Neuronal stem cell (in vitro differentiated cells): Measurements from ENCODE around the gene GRPEL1.

Experiments used
- DNase-seq: peaks from one replicate; pipeline ENCODE4 v3.0.0-alpha.2; 2013; ENCODE audit warnings: low spot score
- H2AFZ ChIP-seq: one replicate; pipeline ENCODE4 v1.6.1; 2013; ENCODE audit warnings: mild to moderate bottlenecking, low read length, inconsistent platforms
- H2AK5ac ChIP-seq: 2 replicates; pipeline ENCODE4 v1.6.1; 2013; ENCODE audit warnings: low read depth, mild to moderate bottlenecking, inconsistent platforms, low read length, moderate library complexity, mixed read lengths
- H2BK120ac ChIP-seq: 2 replicates; pipeline ENCODE4 v1.6.1; 2013; ENCODE audit warnings: low read depth, mild to moderate bottlenecking, inconsistent platforms, low read length, moderate library complexity, mixed read lengths
- H2BK12ac ChIP-seq: one replicate; pipeline ENCODE4 v1.6.1; 2013; ENCODE audit warnings: low read length, inconsistent platforms
- H2BK15ac ChIP-seq: 2 replicates; pipeline ENCODE4 v1.6.1; 2013; ENCODE audit warnings: mild to moderate bottlenecking, low read length, inconsistent platforms, mixed read lengths
- H2BK5ac ChIP-seq: one replicate; pipeline ENCODE4 v1.6.1; 2013; ENCODE audit warnings: inconsistent platforms, mild to moderate bottlenecking, low read length, moderate library complexity
- H3K14ac ChIP-seq: one replicate; pipeline ENCODE4 v1.6.1; 2013; ENCODE audit warnings: low read length, inconsistent platforms
- H3K18ac ChIP-seq: 2 replicates; pipeline ENCODE4 v1.6.1; 2013; ENCODE audit warnings: low read length, inconsistent platforms
- H3K23ac ChIP-seq: 2 replicates; pipeline ENCODE4 v1.6.1; 2013; ENCODE audit warnings: low read depth, mild to moderate bottlenecking, mixed read lengths, low read length, inconsistent platforms; ENCODE audit not compliant: poor library complexity
- H3K27ac ChIP-seq: replicated peaks from 3 replicates; pipeline ENCODE4 v1.5.1; 2013; ENCODE audit warnings: low read length, inconsistent platforms
- H3K27me3 ChIP-seq, 3 experiments: 2 replicates each; pipeline ENCODE4 v1.6.1; 2013; ENCODE audit warnings: low read length in 3 of 3, mild to moderate bottlenecking in 2 of 3, inconsistent platforms in 1 of 3, low read depth in 1 of 3, mixed read lengths in 1 of 3, moderate library complexity in 1 of 3; ENCODE audit not compliant: control insufficient read depth in 3 of 3, insufficient read depth in 3 of 3
- H3K36me3 ChIP-seq, 2 donors: replicated peaks in 1 of 2; 2 replicates each; pipeline ENCODE4 v1.6.1; 2013; ENCODE audit warnings: low read length in 2 of 2; ENCODE audit not compliant: control insufficient read depth in 2 of 2, insufficient read depth in 2 of 2
- H3K4ac ChIP-seq: 2 replicates; pipeline ENCODE4 v1.6.1; 2013; ENCODE audit warnings: inconsistent platforms, mild to moderate bottlenecking, low read length, moderate library complexity
- H3K4me1 ChIP-seq, 2 donors: 1 replicate in 1 of 2; 2 replicates in 1 of 2; pipeline ENCODE4 v1.6.1; 2013; ENCODE audit warnings: low read length in 2 of 2, low read depth in 1 of 2; ENCODE audit not compliant: control insufficient read depth in 2 of 2, insufficient read depth in 1 of 2
- H3K4me2 ChIP-seq: one replicate; pipeline ENCODE4 v1.6.1; 2013; ENCODE audit warnings: mild to moderate bottlenecking, low read length, inconsistent platforms; ENCODE audit not compliant: insufficient read depth, poor library complexity, severe bottlenecking
- H3K4me3 ChIP-seq, 2 donors: 2 replicates each; pipeline ENCODE4 v1.5.1; 2013; ENCODE audit warnings: low read length in 2 of 2, mild to moderate bottlenecking in 2 of 2, inconsistent platforms in 1 of 2, moderate library complexity in 1 of 2
- H3K79me1 ChIP-seq: one replicate; pipeline ENCODE4 v1.6.1; 2013; ENCODE audit warnings: low read depth, mild to moderate bottlenecking, inconsistent platforms, low read length, moderate library complexity
- H3K9ac ChIP-seq: one replicate; pipeline ENCODE4 v1.6.1; 2013; ENCODE audit warnings: mild to moderate bottlenecking, low read depth, low read length, inconsistent platforms; ENCODE audit not compliant: poor library complexity
- H3K9me3 ChIP-seq, 2 donors: replicated peaks in 1 of 2; 2 replicates each; pipeline versions ENCODE3 to v1.6.1; 2013; ENCODE audit warnings: low read length in 2 of 2, mild to moderate bottlenecking in 2 of 2, inconsistent platforms in 1 of 2, low read depth in 1 of 2, mixed read lengths in 1 of 2, moderate library complexity in 1 of 2; ENCODE audit not compliant: control insufficient read depth in 2 of 2, insufficient read depth in 1 of 2
- H4K8ac ChIP-seq: one replicate; pipeline ENCODE4 v1.6.1; 2013; ENCODE audit warnings: low read depth, mild to moderate bottlenecking, inconsistent platforms, low read length, moderate library complexity
- H4K91ac ChIP-seq: one replicate; pipeline ENCODE4 v1.6.1; 2013; ENCODE audit warnings: low read length, low read depth, mild to moderate bottlenecking, inconsistent platforms; ENCODE audit not compliant: poor library complexity
- WGBS, 2 donors: extraction: QIAGEN DNeasy Blood & Tissue Kit; methylation state at CpG; one replicate each; pipeline ENCODE4 v1.1.7; 2013; ENCODE audit warnings: missing lambda C conversion rate in 2 of 2, mixed read lengths in 1 of 2; ENCODE audit not compliant: insufficient read length in 2 of 2, insufficient replicate concordance in 1 of 2; ENCODE audit errors: extremely low coverage in 2 of 2; 5-methylcytosine and 5-hydroxymethylcytosine counted together

GRPEL1 gene

DNA sequence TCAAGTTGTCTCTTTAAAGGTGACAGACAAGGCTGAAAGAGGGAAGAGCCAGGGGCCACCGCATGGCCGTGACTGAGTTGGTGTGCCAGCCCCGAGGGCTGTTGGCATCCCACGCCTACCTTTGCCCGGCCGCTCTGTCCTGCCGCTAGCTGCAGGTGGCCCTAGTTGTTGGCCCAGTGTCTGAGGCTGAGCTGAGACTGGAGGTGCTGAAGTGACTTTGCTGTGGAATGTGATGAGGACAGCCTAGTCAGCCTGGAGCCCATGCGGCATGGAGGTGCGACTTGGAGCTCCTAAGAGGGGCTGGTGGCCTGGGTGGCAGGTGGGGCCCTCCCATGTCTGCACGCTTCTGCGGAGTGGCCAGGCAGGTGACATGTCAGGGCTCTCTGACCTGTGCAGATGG is 18.1 kb downstream of the GRPEL1 start:
- H2AK5ac ChIP-seq = no peak overlapping the region
- peak overlapping the region; percentile 42 for H3K18ac ChIP-seq
- H4K91ac ChIP-seq = no peak overlapping the region
- no peak overlapping the region for H3K14ac ChIP-seq
- H3K4me3 ChIP-seq = no peak overlapping the region
- no peak overlapping the region for H3K9ac ChIP-seq
- peak overlapping the region; percentile 69 for H2BK5ac ChIP-seq
- H3K9me3 ChIP-seq = peaks cover 0 to 4% of the 10 kb centered on the region in 2 donors
- no peak overlapping the region for H2BK120ac ChIP-seq
- H3K36me3 ChIP-seq = peaks cover 6 to 38% of the 10 kb centered on the region in 2 donors
- no peak overlapping the region for H3K4ac ChIP-seq
- no peak for DNase-seq
- H3K27ac ChIP-seq = no peak overlapping the region
- peaks cover 4% of the 10 kb centered on the region in 2 donors for H3K4me1 ChIP-seq
- no peaks in the 10 kb centered on the region for H3K27me3 ChIP-seq
- no CpG with 5 or more reads among the region's 11 CpGs for WGBS, 2 donors
- H3K79me1 ChIP-seq = peaks cover 31% of the 10 kb centered on the region
- H2BK15ac ChIP-seq = no peak overlapping the region
- H2BK12ac ChIP-seq = no peak overlapping the region
- peak overlapping the region; percentile 48 for H3K23ac ChIP-seq
- no peak overlapping the region for H3K4me2 ChIP-seq
- H2AFZ ChIP-seq = no peak overlapping the region
- no peak overlapping the region for H4K8ac ChIP-seq

DNA sequence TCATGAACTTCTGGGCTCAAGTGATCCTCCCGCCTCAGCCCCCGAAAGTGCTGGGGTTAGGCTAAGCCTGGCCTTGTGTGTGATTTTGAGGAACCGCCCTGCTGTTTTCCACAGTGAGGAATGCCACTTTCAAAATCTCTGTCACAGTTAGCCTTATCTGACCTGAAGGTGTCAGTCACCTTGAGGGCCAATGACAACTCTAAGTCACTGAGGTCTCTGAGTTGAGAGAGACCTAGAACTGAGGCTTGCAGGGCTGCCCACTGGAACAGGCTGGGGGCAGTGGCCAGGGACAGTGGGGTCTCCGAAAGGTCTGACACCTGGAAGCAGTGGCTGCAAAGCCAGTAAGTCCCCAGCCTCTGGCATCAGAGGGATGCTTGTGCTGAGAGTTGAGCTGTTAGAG is 18.6 kb downstream of the GRPEL1 start:
- Histone ChIP-seq H3K4me1 (peaks cover 8% of the 10 kb centered on the region in 2 donors), H3K18ac (no peak overlapping the region), H3K4me3 (no peak overlapping the region), H3K14ac (no peak overlapping the region), H3K23ac (peak overlapping the region; percentile 48), H2AFZ (no peak overlapping the region), H3K27me3 (no peaks in the 10 kb centered on the region), H2BK15ac (no peak overlapping the region), H3K4ac (no peak overlapping the region), H3K4me2 (no peak overlapping the region), H3K79me1 (peaks cover 31% of the 10 kb centered on the region), H3K27ac (no peak overlapping the region), H4K91ac (no peak overlapping the region), H2BK120ac (no peak overlapping the region), H2BK5ac (no peak overlapping the region), H2BK12ac (no peak overlapping the region), H3K9ac (no peak overlapping the region), H4K8ac (no peak overlapping the region), H2AK5ac (no peak overlapping the region), H3K36me3 (peaks cover 5 to 35% of the 10 kb centered on the region in 2 donors), H3K9me3 (peaks cover 0 to 3% of the 10 kb centered on the region in 2 donors)
- WGBS, 2 donors = no CpG with 5 or more reads among the region's 4 CpGs
- no peak for DNase-seq

DNA sequence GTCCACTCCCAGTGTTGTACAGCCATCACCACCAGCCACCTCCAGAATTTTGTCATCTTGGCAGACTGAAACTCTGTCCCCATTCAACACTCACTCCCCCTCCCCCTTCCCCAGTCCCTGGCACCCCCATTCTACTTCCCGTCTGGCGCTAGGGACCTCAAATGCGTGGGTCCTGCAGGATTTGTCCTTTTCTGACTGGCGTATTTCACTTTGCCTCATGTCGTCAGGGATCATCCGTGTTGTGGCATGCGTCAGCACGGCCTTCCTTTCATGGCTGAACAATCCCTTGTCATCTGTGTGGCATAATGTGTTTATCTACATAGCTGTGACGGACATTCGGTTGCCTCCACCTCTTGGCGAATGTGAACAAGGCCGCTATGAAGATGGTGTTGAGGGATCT is 19.2 kb downstream of the GRPEL1 start:
- no peaks in the 10 kb centered on the region for H3K27me3 ChIP-seq
- H2BK12ac ChIP-seq = no peak overlapping the region
- H4K91ac ChIP-seq = no peak overlapping the region
- H2BK15ac ChIP-seq = no peak overlapping the region
- WGBS, 2 donors = no CpG with 5 or more reads among the region's 12 CpGs
- no peak overlapping the region for H2AFZ ChIP-seq
- H3K18ac ChIP-seq = no peak overlapping the region
- no peak overlapping the region for H3K23ac ChIP-seq
- H3K4me3 ChIP-seq = no peak overlapping the region
- H2BK5ac ChIP-seq = no peak overlapping the region
- no peak overlapping the region for H3K27ac ChIP-seq
- H3K4me1 ChIP-seq = peaks cover 11 to 14% of the 10 kb centered on the region in 2 donors
- H3K79me1 ChIP-seq = peaks cover 33% of the 10 kb centered on the region
- no peak overlapping the region for H3K4me2 ChIP-seq
- DNase-seq = no peak
- no peak overlapping the region for H2AK5ac ChIP-seq
- H3K9ac ChIP-seq = peak overlapping the region; percentile 74
- no peak overlapping the region for H4K8ac ChIP-seq
- H3K4ac ChIP-seq = no peak overlapping the region
- no peak overlapping the region for H2BK120ac ChIP-seq
- H3K9me3 ChIP-seq = peaks cover 0 to 2% of the 10 kb centered on the region in 2 donors
- H3K36me3 ChIP-seq = peaks cover 0 to 28% of the 10 kb centered on the region in 2 donors
- H3K14ac ChIP-seq = no peak overlapping the region

DNA sequence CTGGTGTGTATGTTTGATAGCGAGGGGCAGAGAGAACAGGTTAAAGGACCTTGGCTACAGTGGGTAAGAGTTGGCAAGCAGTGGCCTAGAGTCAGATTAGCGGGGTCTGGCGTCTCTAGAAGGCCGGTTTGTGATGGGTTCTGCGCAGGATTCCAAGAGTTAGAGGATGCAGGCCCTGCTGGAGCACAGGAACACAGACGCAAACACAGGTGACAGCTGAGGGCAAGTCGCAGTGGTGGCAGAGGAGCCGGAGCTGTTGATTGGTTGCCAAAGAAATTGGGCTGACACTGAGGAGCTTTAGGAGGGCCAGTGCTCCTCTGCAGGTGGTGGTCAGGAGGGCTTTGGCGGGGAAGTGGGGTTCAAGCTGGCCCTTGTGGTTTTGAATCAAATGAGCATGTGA is 20.9 kb downstream of the GRPEL1 start:
- no peak overlapping the region for H3K18ac ChIP-seq
- no peak overlapping the region for H4K8ac ChIP-seq
- no peak overlapping the region for H3K4me2 ChIP-seq
- H3K9ac ChIP-seq = no peak overlapping the region
- H2AFZ ChIP-seq = no peak overlapping the region
- H3K4ac ChIP-seq = no peak overlapping the region
- peaks cover 0 to 18% of the 10 kb centered on the region in 2 donors for H3K36me3 ChIP-seq
- H4K91ac ChIP-seq = no peak overlapping the region
- H3K4me1 ChIP-seq = peaks cover 14 to 17% of the 10 kb centered on the region in 2 donors
- no peak overlapping the region for H2BK12ac ChIP-seq
- no peak overlapping the region for H2BK120ac ChIP-seq
- H3K27ac ChIP-seq = no peak overlapping the region
- H2AK5ac ChIP-seq = no peak overlapping the region
- no peaks in the 10 kb centered on the region for H3K9me3 ChIP-seq
- no peak overlapping the region for H3K23ac ChIP-seq
- WGBS, 2 donors = no CpG with 5 or more reads among the region's 9 CpGs
- no peak for DNase-seq
- H3K79me1 ChIP-seq = peaks cover 30% of the 10 kb centered on the region
- H2BK15ac ChIP-seq = no peak overlapping the region
- peaks cover 0 to 4% (median 0%) of the 10 kb centered on the region in 3 experiments for H3K27me3 ChIP-seq
- H2BK5ac ChIP-seq = no peak overlapping the region
- no peak overlapping the region for H3K4me3 ChIP-seq
- no peak overlapping the region for H3K14ac ChIP-seq
